IMR-90 (cell line): ENCODE data around the gene VEGFA.

Source experiments
- CEBPB ChIP-seq: IDR thresholded peaks from 2 replicates; pipeline ENCODE4 v1.6.1; 2012; ENCODE audit warnings: low read depth, low read length, improper control_type of control experiment
- CTCF ChIP-seq: conservative IDR thresholded peaks from 2 replicates; pipeline ENCODE4 v1.5.1; 2012; ENCODE audit warnings: mild to moderate bottlenecking, low read depth, low read length, improper control_type of control experiment
- FOS ChIP-seq: fragments of 150-350 bp; IDR thresholded peaks from 2 replicates; pipeline ENCODE4 v1.6.1; 2016; ENCODE audit warnings: low read depth, low read length
- MAFK ChIP-seq: IDR thresholded peaks from 2 replicates; pipeline ENCODE4 v1.6.1; 2012; ENCODE audit warnings: low read depth, low read length, improper control_type of control experiment
- MAZ ChIP-seq: IDR thresholded peaks from 2 replicates; pipeline ENCODE4 v1.6.1; 2012; ENCODE audit warnings: low read depth, mild to moderate bottlenecking, low read length, improper control_type of control experiment, moderate library complexity, borderline replicate concordance
- POLR2A ChIP-seq: IDR thresholded peaks from 2 replicates; pipeline ENCODE4 v1.6.1; 2012; ENCODE audit warnings: mild to moderate bottlenecking, low read depth, low read length
- RAD21 ChIP-seq: IDR thresholded peaks from 2 replicates; pipeline ENCODE4 v1.6.1; 2012; ENCODE audit warnings: low read length, improper control_type of control experiment
- RFX5 ChIP-seq: IDR thresholded peaks from 2 replicates; pipeline ENCODE4 v1.8.0; 2012; ENCODE audit warnings: low read depth, mild to moderate bottlenecking, low read length, moderate library complexity
- SMC3 ChIP-seq: fragments of 150-350 bp; IDR thresholded peaks from 2 replicates; pipeline ENCODE4 v1.6.1; 2016; ENCODE audit warnings: low read depth, mild to moderate bottlenecking, antibody characterized with exemption, low read length, moderate library complexity

- TF ChIP-seq CTCF (no peak), POLR2A (no peak), FOS (no peak), SMC3 (no peak), RFX5 (no peak), MAFK (no peak), MAZ (no peak), RAD21 (no peak), CEBPB (no peak)
Observed at GRCh38 chr6:43796903-43797890, 27.2 kb downstream of the VEGFA start.
